Measurements from ENCODE around the gene CYP46A1. TPM values are rescaled to one million over a fixed set of nuclear protein-coding genes. Genes with fewer than 3 reads are reported as not detected.
"Not testable (repeated sequence)": the region's sequence is repeated elsewhere in the genome, so short reads cannot be mapped to it uniquely, and the experiment has no call there.

CYP46A1 gene
- total and polyA plus RNA-seq, 2 experiments from 2014 or later, result 0.47 to 1.7 TPM

GRCh38 chr14:99758872-99759545, 74.9 kb downstream of the CYP46A1 start:
- no peaks in the 10 kb centered on the region for H3K9me3 ChIP-seq (ENCODE audit: low read depth)
- TF ChIP-seq CTCF (IDR thresholded peaks at IDR 0.05; ENCODE audit: poor library complexity), result no peak
- TF ChIP-seq EZH2phosphoT487 (IDR thresholded peaks at IDR 0.05; ENCODE audit: low read depth, severe bottlenecking, unreplicated experiment), result no peak
- TF ChIP-seq EZH2 (IDR thresholded peaks at IDR 0.05; ENCODE audit: borderline replicate concordance), result no peak

GRCh38 chr14:99759546-99759925, 75.4 kb downstream of the CYP46A1 start:
- Histone ChIP-seq H4K20me1 (ENCODE audit: insufficient read depth, poor library complexity, severe bottlenecking) (no peaks in the 10 kb centered on the region), H3K4me2 (no peak overlapping the region), H3K27ac (no peak overlapping the region), H3K4me3 (no peak overlapping the region), H3K9me3 (ENCODE audit: low read depth) (no peaks in the 10 kb centered on the region), H3K9me2 (replicated peaks; ENCODE audit: insufficient read depth) (no peaks in the 10 kb centered on the region), H2AFZ (no peak overlapping the region), H3K79me2 (no peaks in the 10 kb centered on the region), H3K27me3 (no peaks in the 10 kb centered on the region), H3K4me1 (ENCODE audit: insufficient read depth) (no peaks in the 10 kb centered on the region), H3K36me3 (replicated peaks; ENCODE audit: insufficient read depth, low read depth) (no peaks in the 10 kb centered on the region)
- no peak for DNase-seq (ENCODE audit: low spot score)
- TF ChIP-seq CTCF (IDR thresholded peaks at IDR 0.05; ENCODE audit: poor library complexity) (no peak), EZH2 (IDR thresholded peaks at IDR 0.05; ENCODE audit: borderline replicate concordance) (no peak), EZH2phosphoT487 (IDR thresholded peaks at IDR 0.05; ENCODE audit: low read depth, severe bottlenecking, unreplicated experiment) (no peak)
- WGBS (ENCODE audit: low lambda C conversion rate, missing lambda C conversion rate), result 88% methylated on average over 9 of the region's 9 CpGs

More at GRCh38 chr14:99758872-99759545, 74.9 kb downstream of the CYP46A1 start:
- H3K79me2 ChIP-seq, result no peaks in the 10 kb centered on the region
- no peak overlapping the region for H3K27ac ChIP-seq
- H3K36me3 ChIP-seq (replicated peaks; ENCODE audit: insufficient read depth, low read depth), result no peaks in the 10 kb centered on the region
- no peaks in the 10 kb centered on the region for H3K4me1 ChIP-seq (ENCODE audit: insufficient read depth)
- 77% methylated on average over 7 of the region's 7 CpGs for WGBS (ENCODE audit: low lambda C conversion rate, missing lambda C conversion rate)
- H3K4me2 ChIP-seq, result no peak overlapping the region
- no peak for DNase-seq (ENCODE audit: low spot score)
- no peaks in the 10 kb centered on the region for H4K20me1 ChIP-seq (ENCODE audit: insufficient read depth, poor library complexity, severe bottlenecking)
- no peak overlapping the region for H2AFZ ChIP-seq
- H3K27me3 ChIP-seq, result no peaks in the 10 kb centered on the region
- H3K4me3 ChIP-seq, result no peak overlapping the region
- no peaks in the 10 kb centered on the region for H3K9me2 ChIP-seq (replicated peaks; ENCODE audit: insufficient read depth)

GRCh38 chr14:99760817-99761216, 76.7 kb downstream of the CYP46A1 start:
- H3K9me2 ChIP-seq (replicated peaks; ENCODE audit: insufficient read depth), result no peaks in the 10 kb centered on the region
- no peak overlapping the region for H2AFZ ChIP-seq
- no peak for DNase-seq (ENCODE audit: low spot score)
- no peaks in the 10 kb centered on the region for H3K27me3 ChIP-seq
- no peak overlapping the region for H3K4me2 ChIP-seq
- H3K36me3 ChIP-seq (replicated peaks; ENCODE audit: insufficient read depth, low read depth), result no peaks in the 10 kb centered on the region
- H3K4me3 ChIP-seq, result no peak overlapping the region
- 87% methylated on average over 5 of the region's 5 CpGs for WGBS (ENCODE audit: low lambda C conversion rate, missing lambda C conversion rate)
- no peaks in the 10 kb centered on the region for H3K4me1 ChIP-seq (ENCODE audit: insufficient read depth)
- no peaks in the 10 kb centered on the region for H4K20me1 ChIP-seq (ENCODE audit: insufficient read depth, poor library complexity, severe bottlenecking)
- no peaks in the 10 kb centered on the region for H3K9me3 ChIP-seq (ENCODE audit: low read depth)
- H3K27ac ChIP-seq, result no peak overlapping the region
- no peak for TF ChIP-seq EZH2phosphoT487 (IDR thresholded peaks at IDR 0.05; ENCODE audit: low read depth, severe bottlenecking, unreplicated experiment)
- TF ChIP-seq CTCF (IDR thresholded peaks at IDR 0.05; ENCODE audit: poor library complexity), result no peak
- no peak for TF ChIP-seq EZH2 (IDR thresholded peaks at IDR 0.05; ENCODE audit: borderline replicate concordance)
- no peaks in the 10 kb centered on the region for H3K79me2 ChIP-seq

GRCh38 chr14:99762911-99763310, 78.8 kb downstream of the CYP46A1 start:
- not testable (repeated sequence) for H3K27me3 ChIP-seq, H3K79me2 ChIP-seq

More at GRCh38 chr14:99762911-99763310, 78.8 kb downstream of the CYP46A1 start:
- H2AFZ ChIP-seq; H3K4me3 ChIP-seq; H3K4me2 ChIP-seq; H3K27ac ChIP-seq; H4K20me1 ChIP-seq (ENCODE audit: insufficient read depth, poor library complexity, severe bottlenecking); H3K36me3 ChIP-seq (replicated peaks; ENCODE audit: insufficient read depth, low read depth); H3K9me2 ChIP-seq (replicated peaks; ENCODE audit: insufficient read depth); H3K9me3 ChIP-seq (ENCODE audit: low read depth); H3K4me1 ChIP-seq (ENCODE audit: insufficient read depth); DNase-seq (ENCODE audit: low spot score): not testable (repeated sequence)
- 87% methylated on average over 4 of the region's 4 CpGs for WGBS (ENCODE audit: low lambda C conversion rate, missing lambda C conversion rate)

Measured in hepatocyte (in vitro differentiated cells).